Immature natural killer cell (primary cell): Measurements from ENCODE around the gene UBE3B. TPM values are rescaled to one million over a fixed set of nuclear protein-coding genes. Genes with fewer than 3 reads are reported as not detected.

Experiments used
- DNase-seq, 3 donors: peaks; one replicate each; pipeline ENCODE4 v3.0.0; 2022; ENCODE audit warnings: mixed read lengths in 1 of 3
- H3K27ac Mint-ChIP-seq, 6 donors: one replicate each; pipeline ENCODE4 v1.8.0; 2020; ENCODE audit warnings: mixed read lengths in 6 of 6, mild to moderate bottlenecking in 5 of 6, inconsistent platforms in 4 of 6, moderate library complexity in 3 of 6
- H3K27me3 Mint-ChIP-seq, 3 donors: one replicate each; pipeline ENCODE4 v1.8.0; 2020 to 2021; ENCODE audit warnings: low read depth in 3 of 3, mild to moderate bottlenecking in 3 of 3, mixed read lengths in 3 of 3, moderate library complexity in 3 of 3, inconsistent platforms in 1 of 3
- H3K36me3 Mint-ChIP-seq, 3 donors: one replicate each; pipeline ENCODE4 v1.8.0; 2020; ENCODE audit warnings: mixed read lengths in 3 of 3, inconsistent platforms in 2 of 3, mild to moderate bottlenecking in 2 of 3
- H3K4me1 Mint-ChIP-seq, 2 donors: one replicate each; pipeline ENCODE4 v1.8.0; 2020; ENCODE audit warnings: inconsistent platforms in 2 of 2, mild to moderate bottlenecking in 2 of 2, mixed read lengths in 2 of 2, moderate library complexity in 1 of 2
- H3K4me3 Mint-ChIP-seq, 5 donors: one replicate each; pipeline ENCODE4 v1.8.0; 2020; ENCODE audit warnings: mild to moderate bottlenecking in 5 of 5, mixed read lengths in 5 of 5, inconsistent platforms in 3 of 5, moderate library complexity in 3 of 5
- H3K9me3 Mint-ChIP-seq, 6 donors: one replicate each; pipeline ENCODE4 v1.8.0; 2020; ENCODE audit warnings: mild to moderate bottlenecking in 6 of 6, mixed read lengths in 6 of 6, inconsistent platforms in 4 of 6, moderate library complexity in 3 of 6
- polyA plus RNA-seq, 3 donors: library from polyadenylated mRNA; unstranded; fragments of 300-500 nt; fragmentation: Illumina TruSeq; gene quantifications; one replicate each; pipeline ENCODE4 v1.2.3, GENCODE V29; 2021

UBE3B gene
- polyA plus RNA-seq, 3 donors from 2014 or later: 25.3 to 41.2 (median 34.2) TPM

DNA sequence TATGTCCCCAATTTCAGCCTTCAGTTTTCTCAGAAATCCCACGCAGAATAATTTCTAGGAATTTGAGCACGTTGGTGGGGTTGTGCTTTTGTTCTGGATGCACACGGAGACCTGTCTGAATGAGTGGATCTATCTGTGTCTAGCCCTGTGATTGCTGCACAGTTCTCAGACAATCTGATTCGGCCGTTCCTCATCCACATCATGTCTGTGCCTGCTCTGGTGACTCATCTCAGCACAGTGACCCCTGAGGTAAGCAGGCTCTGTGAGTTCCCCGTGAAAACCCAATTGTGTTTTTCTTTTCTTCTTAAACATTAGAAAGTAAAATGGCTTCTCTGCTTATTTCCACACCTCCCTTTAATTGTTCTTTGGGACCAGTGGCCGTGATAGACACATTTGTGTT, 20.2 kb downstream of the UBE3B start:
- DNase-seq: no peak
- Mint-ChIP-seq H3K36me3 (peaks cover 26 to 62% (median 27%) of the 10 kb centered on the region in 3 donors), H3K27ac (peak overlapping the region in 2 of 6 donors; percentile 38 to 48), H3K4me3 (no peak overlapping the region), H3K27me3 (peaks cover 0 to 3% (median 0%) of the 10 kb centered on the region in 3 donors), H3K4me1 (peaks cover 27 to 28% of the 10 kb centered on the region in 2 donors), H3K9me3 (peaks cover 0 to 2% (median 0%) of the 10 kb centered on the region in 6 donors)

DNA sequence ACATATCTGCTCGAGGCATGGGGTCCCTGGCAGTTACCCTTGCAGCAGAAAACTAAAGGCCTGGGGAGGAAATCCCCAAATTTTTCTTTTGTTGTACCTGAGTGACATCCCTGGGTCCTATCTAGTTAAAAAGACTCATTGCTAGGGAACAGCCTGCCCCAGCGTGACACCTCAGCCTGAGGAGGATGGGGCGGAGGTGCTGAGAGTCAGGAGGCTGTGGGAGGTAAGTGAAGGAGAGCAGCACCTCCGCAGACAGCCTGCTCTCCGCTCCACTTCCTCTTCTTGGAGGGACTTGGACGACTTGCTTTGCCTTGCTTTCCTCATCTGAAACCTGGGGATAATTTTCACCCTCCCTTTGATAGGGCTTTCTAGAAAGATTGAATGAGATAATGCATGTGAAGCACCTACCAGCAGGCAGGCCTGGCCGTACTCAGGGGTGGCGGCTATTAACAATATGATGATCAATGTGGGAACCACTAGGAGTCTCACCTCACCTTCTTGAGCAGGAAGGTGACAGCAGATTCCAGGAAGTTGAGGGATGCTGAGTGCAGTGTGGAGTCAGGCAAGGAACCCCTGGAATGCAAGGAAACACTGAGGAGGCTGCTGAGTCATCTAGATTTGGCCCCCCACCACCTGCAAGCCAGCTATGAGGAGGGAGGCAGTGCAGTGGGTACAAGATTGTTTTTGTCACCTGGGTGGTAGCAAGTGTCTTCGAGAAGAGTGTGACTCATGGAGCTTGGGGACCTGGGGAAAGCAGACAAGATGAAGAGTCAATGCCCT, 23.2 kb downstream of the UBE3B start:
- Mint-ChIP-seq H3K27ac (no peak overlapping the region), H3K9me3 (peaks cover 0 to 2% (median 0%) of the 10 kb centered on the region in 6 donors), H3K4me1 (peaks cover 12 to 13% of the 10 kb centered on the region in 2 donors), H3K4me3 (no peak overlapping the region), H3K27me3 (no peaks in the 10 kb centered on the region), H3K36me3 (peaks cover 32 to 70% (median 45%) of the 10 kb centered on the region in 3 donors)
- DNase-seq: no peak

DNA sequence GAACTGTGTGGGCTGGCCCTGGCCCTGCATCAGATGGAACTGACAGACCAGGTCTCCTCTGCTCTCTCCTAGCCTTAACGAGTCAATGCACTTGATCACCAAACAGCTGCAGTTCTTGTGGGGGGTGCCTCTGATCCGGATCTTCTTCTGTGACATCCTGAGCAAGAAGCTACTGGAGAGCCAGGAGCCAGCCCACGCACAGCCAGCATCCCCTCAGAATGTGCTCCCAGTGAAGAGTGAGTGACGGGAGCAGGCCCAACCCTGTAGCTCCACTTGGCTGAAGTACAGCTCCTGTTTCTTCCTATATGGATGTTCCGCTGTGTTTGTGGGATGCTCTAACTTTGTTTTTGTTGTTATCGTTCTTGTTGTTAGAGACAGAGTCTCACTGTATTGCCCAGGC, 23.9 kb downstream of the UBE3B start:
- Mint-ChIP-seq H3K27ac (no peak overlapping the region), H3K9me3 (no peaks in the 10 kb centered on the region), H3K4me1 (peaks cover 5 to 6% of the 10 kb centered on the region in 2 donors), H3K36me3 (peaks cover 32 to 67% (median 48%) of the 10 kb centered on the region in 3 donors), H3K4me3 (no peak overlapping the region), H3K27me3 (no peaks in the 10 kb centered on the region)
- DNase-seq: no peak

DNA sequence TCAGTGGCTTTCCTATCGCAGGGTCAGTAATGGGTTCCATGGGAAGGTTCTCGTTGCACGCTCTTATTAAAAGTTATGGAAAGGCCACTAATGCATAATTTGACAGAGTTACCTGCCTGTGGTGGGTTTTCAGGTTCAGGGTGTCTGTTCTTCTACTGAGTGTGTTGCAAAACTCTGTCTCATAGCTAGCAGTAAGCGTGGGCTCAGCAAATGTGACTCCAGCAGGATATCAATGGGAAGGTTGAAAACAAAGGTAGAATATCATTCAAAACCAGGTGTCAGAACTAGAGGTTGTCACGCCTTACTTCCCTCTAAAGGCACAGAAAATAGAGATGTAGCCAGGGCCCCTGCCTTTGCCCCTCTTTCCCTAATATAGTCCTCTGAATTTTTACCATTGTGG, 24.9 kb downstream of the UBE3B start:
- Mint-ChIP-seq H3K27ac (no peak overlapping the region), H3K27me3 (no peaks in the 10 kb centered on the region), H3K36me3 (peaks cover 32 to 62% (median 47%) of the 10 kb centered on the region in 3 donors), H3K4me3 (no peak overlapping the region), H3K4me1 (no peaks in the 10 kb centered on the region), H3K9me3 (no peaks in the 10 kb centered on the region)
- no peak for DNase-seq

DNA sequence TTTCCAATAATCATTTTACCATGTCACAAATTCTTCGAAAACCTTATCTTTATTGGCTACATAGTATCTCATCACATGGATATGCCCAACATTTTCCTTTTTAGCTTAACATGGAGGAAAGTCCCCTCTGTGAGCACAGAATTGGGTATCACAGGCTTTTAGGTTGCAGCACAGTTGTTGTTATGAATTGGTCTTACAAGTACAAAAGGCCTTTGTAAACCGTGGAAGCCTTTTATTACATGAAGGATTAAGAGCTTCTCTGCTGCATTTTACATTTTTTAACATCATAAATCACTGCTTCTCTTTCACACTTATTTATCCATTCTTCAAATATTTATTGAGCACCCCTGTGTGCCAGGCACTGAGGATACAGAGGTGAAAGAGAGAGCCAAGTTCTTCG, 26.2 kb downstream of the UBE3B start:
- Mint-ChIP-seq H3K4me1 (no peaks in the 10 kb centered on the region), H3K4me3 (no peak overlapping the region), H3K27ac (no peak overlapping the region), H3K27me3 (no peaks in the 10 kb centered on the region), H3K36me3 (peaks cover 29 to 56% (median 43%) of the 10 kb centered on the region in 3 donors), H3K9me3 (no peaks in the 10 kb centered on the region)
- no peak for DNase-seq

DNA sequence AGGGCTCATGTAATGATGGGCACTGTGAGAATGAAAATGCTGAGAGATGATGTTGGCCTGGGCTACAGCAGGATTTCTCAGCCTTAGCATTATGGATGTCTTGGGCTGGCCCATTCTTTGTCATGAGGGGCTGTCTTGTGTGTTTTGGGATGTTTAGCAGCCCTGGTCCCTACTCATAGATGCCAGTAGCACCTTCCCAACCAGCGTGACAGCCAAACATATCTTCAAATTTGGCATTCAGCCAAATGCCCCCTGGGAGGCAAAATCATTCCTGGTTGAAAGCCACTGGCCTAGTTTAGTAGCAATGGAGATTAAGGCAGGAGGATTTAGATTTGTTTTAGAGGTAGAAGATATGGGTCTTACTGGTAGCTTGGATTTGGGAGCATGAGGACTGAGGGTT, 26.6 kb downstream of the UBE3B start:
- Mint-ChIP-seq H3K27me3 (no peaks in the 10 kb centered on the region), H3K36me3 (peaks cover 30 to 57% (median 42%) of the 10 kb centered on the region in 3 donors), H3K4me1 (no peaks in the 10 kb centered on the region), H3K27ac (peak overlapping the region in 2 of 6 donors; percentile 41 to 62), H3K4me3 (no peak overlapping the region), H3K9me3 (no peaks in the 10 kb centered on the region)
- DNase-seq: no peak

DNA sequence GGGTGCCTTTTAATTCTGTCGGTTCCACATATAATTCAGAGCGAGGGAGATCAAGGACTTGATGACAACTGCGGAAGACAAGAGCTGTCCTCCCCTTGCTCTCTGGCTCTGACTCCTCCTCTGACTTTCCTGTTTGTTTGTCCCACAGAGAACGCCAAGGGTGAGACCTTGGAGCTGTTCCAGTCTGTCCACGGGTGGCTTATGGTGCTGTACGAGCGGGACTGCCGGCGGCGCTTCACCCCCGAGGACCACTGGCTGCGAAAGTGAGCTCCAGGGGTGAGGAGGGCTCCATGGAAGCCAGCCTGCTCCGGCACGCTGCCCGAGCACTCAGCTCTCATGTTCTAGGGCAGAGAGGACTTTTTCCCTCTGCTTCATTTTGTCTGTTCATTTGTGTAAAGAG, 32.8 kb downstream of the UBE3B start:
- H3K27ac Mint-ChIP-seq: no peak overlapping the region
- DNase-seq: no peak
- no peak overlapping the region for H3K4me3 Mint-ChIP-seq
- no peaks in the 10 kb centered on the region for H3K9me3 Mint-ChIP-seq
- peaks cover 23 to 60% (median 40%) of the 10 kb centered on the region in 3 donors for H3K36me3 Mint-ChIP-seq
- no peaks in the 10 kb centered on the region for H3K4me1 Mint-ChIP-seq
- no peaks in the 10 kb centered on the region for H3K27me3 Mint-ChIP-seq

DNA sequence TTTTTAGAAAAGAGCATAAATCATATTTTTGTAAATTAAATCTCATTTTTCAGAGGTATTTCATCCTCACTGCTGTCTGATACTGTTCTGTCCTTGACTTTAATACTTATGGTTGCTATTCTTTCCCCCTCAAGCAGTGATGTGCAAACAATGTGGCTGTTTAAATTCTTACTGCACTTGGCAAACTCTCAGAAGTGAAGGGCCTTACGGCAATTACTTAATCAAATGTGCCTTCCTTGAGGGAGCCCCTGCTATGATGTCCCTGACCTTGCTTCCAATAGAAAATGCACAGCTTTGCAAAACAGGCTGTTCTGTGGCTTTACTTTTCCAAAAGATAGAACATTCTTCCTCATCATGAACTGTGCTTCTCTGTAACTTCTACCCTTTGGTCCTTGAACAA, 35.2 kb downstream of the UBE3B start:
- Mint-ChIP-seq H3K4me3 (no peak overlapping the region), H3K9me3 (no peaks in the 10 kb centered on the region), H3K4me1 (no peaks in the 10 kb centered on the region), H3K27ac (peak overlapping the region in 2 of 6 donors; percentile 36 to 44), H3K27me3 (peaks cover 0 to 2% (median 0%) of the 10 kb centered on the region in 3 donors), H3K36me3 (peaks cover 29 to 74% (median 41%) of the 10 kb centered on the region in 3 donors)
- DNase-seq: no peak

DNA sequence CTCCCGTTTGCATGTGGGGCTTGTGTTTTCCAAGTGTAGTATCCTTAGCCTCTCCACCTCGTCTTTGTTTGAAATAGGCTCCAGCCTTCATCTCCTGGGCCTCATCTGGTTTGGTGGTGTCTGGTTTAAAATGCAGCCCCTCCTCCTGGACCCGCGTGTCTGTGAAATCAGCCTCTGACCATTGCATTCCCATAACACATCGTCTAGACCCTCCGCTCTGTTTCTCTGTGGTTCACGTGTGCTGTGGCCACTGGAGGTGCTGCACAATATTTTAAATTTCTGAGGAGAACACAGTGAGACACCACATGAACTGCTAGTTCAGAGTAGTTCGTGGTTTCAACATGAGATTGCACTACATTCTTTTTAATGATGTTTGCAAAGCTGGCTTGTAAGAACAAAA, 35.6 kb downstream of the UBE3B start:
- Mint-ChIP-seq H3K36me3 (peaks cover 29 to 78% (median 45%) of the 10 kb centered on the region in 3 donors), H3K27me3 (peaks cover 0 to 2% (median 0%) of the 10 kb centered on the region in 3 donors), H3K4me1 (no peaks in the 10 kb centered on the region), H3K27ac (peak overlapping the region in 3 of 6 donors; percentile 35 to 44 (median 36)), H3K9me3 (no peaks in the 10 kb centered on the region), H3K4me3 (no peak overlapping the region)
- DNase-seq: no peak

DNA sequence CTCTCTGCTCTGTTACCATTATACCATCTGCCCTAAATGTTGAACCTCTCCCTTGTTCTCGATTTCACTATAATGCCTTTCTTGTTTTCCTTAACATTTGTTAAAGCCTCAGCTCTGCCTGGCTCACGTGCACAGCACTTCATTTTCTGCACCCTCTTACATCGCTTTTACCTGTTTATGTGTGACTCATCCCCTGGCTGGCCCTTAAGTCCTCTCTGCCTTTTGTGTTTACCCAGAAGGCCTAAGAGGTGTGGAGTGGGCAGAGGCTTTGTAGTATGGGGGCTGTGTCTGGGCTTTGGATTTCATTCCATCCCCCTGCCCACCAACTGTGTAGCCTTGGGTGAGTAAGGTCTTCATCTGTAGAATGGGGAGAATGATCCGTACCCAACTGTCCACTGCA, 36.5 kb downstream of the UBE3B start:
- H3K27me3 Mint-ChIP-seq: peaks cover 0 to 2% (median 0%) of the 10 kb centered on the region in 3 donors
- peaks cover 30 to 80% (median 47%) of the 10 kb centered on the region in 3 donors for H3K36me3 Mint-ChIP-seq
- no peaks in the 10 kb centered on the region for H3K9me3 Mint-ChIP-seq
- DNase-seq: no peak
- peaks cover 3 to 5% of the 10 kb centered on the region in 2 donors for H3K4me1 Mint-ChIP-seq
- H3K4me3 Mint-ChIP-seq: no peak overlapping the region
- H3K27ac Mint-ChIP-seq: no peak overlapping the region

DNA sequence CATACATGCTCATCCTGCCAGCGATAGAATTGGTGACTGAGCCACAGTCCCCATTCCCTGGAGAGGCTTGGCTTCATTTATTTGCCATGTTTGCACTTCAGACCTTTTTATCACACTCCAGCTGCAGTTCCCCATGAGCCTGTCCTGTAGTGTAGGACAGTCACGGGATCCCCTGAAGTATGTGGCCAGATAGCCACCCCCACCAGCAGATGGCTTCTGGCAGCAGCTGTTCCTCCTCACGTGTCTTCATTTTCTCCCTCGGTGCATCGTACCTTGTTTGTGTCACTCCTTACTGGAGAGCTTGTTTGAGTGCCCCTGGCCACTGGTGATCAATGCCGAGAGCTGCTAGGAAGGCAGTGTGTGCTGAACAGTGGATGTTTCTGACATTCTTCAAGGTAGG, 40.2 kb downstream of the UBE3B start:
- Mint-ChIP-seq H3K27ac (no peak overlapping the region), H3K27me3 (peaks cover 0 to 5% (median 0%) of the 10 kb centered on the region in 3 donors), H3K4me3 (no peak overlapping the region), H3K4me1 (peaks cover 3 to 7% of the 10 kb centered on the region in 2 donors), H3K36me3 (peaks cover 31 to 73% (median 42%) of the 10 kb centered on the region in 3 donors), H3K9me3 (no peaks in the 10 kb centered on the region)
- no peak for DNase-seq

DNA sequence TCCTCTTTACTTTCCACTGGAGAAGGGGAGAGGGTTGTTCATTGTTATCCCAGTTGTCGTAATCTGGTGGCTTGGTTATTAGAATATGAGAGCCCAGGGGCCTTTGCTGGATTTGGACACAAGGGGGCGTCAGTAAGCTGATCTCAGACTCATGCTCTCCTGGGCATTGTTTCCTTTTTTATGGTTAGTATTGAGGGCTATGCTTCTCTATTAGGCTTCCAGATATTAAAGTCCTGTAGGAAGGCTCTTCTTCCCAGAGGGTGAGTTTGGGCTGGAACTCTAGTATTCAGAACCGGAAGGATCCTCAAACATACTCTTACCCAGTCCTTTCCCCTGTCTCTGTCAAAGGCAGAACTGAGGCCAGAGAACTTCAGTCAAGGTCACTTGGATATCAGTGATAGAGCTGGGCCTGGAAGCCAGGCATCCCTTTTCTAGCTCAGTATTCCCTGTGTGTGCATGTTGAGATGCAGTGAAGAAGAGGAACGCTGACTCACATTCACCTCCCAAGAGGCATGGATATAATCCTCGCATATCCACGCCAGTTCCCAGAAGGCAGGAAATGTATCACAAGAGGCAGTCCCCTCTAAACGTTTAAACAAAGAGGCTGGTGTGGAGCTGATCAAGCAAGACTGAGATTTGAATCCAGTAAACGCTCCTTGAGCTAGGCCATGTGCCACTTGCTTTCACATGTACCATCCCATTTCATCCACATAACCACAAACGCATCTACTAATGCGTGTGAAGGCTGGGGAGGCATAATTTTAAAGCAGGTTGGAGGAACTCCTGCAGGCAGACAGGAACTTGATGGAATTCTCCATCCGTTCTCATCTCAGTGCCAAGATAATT, 41.6 kb downstream of the UBE3B start:
- Mint-ChIP-seq H3K27ac (peak overlapping the region in 3 of 6 donors; percentile 32 to 59 (median 57)), H3K4me1 (peaks cover 3 to 7% of the 10 kb centered on the region in 2 donors), H3K9me3 (no peaks in the 10 kb centered on the region), H3K4me3 (no peak overlapping the region), H3K27me3 (peaks cover 0 to 5% (median 0%) of the 10 kb centered on the region in 3 donors), H3K36me3 (peaks cover 33 to 72% (median 33%) of the 10 kb centered on the region in 3 donors)
- DNase-seq: peak; percentile 44 to 63 (median 56)

DNA sequence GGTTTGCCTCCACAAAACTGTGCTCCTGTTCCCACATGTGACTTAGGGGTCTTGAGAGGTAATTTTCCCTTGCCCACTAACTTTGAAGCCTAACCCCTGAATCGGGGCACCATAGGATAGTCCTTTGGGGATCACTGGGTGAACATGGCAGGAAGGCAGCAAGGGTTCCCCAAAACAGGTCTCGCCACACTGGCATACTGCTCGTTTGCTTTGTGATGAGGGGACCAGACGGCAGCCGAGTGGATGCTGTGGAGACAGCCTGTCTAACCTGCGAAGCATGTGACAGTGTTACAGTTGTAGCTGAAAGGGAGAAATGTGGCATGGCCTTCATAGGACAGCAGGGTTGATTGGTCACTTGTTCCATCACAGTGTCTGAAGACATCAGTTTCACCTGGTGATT, 42.4 kb downstream of the UBE3B start:
- Mint-ChIP-seq H3K36me3 (peaks cover 29 to 66% (median 33%) of the 10 kb centered on the region in 3 donors), H3K9me3 (no peaks in the 10 kb centered on the region), H3K4me3 (no peak overlapping the region), H3K4me1 (peaks cover 3 to 7% of the 10 kb centered on the region in 2 donors), H3K27me3 (peaks cover 0 to 5% (median 0%) of the 10 kb centered on the region in 3 donors), H3K27ac (no peak overlapping the region)
- no peak for DNase-seq

DNA sequence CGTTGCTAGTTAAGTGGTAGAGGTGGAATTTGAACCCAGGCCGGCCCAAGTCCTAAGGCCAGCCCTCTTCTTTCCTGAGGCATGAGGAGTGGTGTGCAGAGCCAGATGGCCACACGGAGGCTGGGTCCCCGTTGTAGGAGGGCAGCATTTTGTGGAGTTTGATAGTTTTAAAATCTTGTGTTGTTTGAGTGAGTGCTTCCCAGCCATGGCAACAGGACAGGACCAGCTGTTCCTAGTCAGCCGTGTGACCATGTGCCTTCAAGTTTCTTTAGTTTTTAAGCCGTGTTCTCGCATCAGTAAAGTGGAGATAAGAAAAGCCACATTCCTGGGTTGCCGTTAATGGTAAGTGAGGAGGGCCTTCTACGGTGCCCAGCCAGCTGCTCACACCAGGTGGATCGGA, 44.4 kb downstream of the UBE3B start:
- Mint-ChIP-seq H3K4me3 (no peak overlapping the region), H3K9me3 (no peaks in the 10 kb centered on the region), H3K27ac (no peak overlapping the region), H3K4me1 (peaks cover 3 to 7% of the 10 kb centered on the region in 2 donors), H3K27me3 (peaks cover 0 to 5% (median 0%) of the 10 kb centered on the region in 3 donors), H3K36me3 (peaks cover 27 to 62% (median 31%) of the 10 kb centered on the region in 3 donors)
- DNase-seq: no peak
